Measurements from ENCODE around the gene TARBP2.

DNA sequence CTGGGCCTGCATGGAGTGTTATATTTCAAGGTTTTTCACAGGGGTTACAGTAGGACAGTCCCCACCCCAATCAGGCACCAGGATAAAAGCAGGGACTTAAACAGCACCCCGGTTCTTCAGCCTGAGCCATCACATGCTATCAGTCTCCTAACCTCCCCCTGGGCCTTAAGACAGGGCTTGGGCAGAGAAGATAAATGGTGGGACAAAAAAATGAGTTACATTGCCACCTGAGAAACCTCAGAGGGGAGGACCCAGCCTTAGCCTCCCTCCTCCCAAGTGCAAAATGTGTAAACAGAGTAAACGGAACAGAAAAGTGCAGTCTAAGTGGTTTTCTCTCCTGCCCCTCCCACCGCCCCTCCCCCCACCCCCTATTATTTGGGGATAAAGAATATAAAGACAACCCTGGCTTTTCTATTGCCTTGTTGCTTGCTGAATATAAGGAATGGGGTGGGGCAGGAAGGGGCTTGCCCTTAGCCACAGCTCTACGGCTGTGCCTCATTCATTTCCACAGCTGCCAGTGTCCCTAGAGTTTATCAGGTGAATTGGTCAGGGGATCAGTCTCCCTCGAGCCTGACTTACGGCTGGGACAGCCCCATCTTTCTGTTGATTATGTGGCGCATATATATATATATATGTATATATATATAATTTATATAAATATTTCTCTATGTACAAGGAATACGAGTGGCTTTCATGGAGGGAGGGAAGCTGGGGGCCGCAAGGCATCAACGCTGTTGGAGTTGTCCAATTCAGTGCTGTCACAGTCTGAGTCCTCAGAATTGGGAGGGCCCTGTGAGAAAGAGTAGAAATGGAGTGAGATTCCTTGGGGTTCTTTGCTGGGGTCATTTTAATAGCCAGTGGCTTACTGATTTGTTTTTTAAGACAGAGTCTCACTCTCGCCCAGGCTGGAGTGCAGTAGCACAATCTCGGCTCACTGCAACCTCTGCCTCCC is 20.3 kb upstream of the TARBP2 start:
- TF ChIP-seq, protein P1, sequence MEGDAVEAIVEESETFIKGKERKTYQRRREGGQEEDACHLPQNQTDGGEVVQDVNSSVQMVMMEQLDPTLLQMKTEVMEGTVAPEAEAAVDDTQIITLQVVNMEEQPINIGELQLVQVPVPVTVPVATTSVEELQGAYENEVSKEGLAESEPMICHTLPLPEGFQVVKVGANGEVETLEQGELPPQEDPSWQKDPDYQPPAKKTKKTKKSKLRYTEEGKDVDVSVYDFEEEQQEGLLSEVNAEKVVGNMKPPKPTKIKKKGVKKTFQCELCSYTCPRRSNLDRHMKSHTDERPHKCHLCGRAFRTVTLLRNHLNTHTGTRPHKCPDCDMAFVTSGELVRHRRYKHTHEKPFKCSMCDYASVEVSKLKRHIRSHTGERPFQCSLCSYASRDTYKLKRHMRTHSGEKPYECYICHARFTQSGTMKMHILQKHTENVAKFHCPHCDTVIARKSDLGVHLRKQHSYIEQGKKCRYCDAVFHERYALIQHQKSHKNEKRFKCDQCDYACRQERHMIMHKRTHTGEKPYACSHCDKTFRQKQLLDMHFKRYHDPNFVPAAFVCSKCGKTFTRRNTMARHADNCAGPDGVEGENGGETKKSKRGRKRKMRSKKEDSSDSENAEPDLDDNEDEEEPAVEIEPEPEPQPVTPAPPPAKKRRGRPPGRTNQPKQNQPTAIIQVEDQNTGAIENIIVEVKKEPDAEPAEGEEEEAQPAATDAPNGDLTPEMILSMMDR (IDR thresholded peaks at IDR 0.05; ENCODE audit: low read depth, low read length, poor library complexity, severe bottlenecking), result no peak
- TF ChIP-seq EZH2phosphoT487 (IDR thresholded peaks at IDR 0.05; ENCODE audit: borderline replicate concordance, low read length), result no peak

All from DOHH2 (cell line).